HG03432 (cell line): ENCODE measurements around the gene PRSS27.
"Not testable (repeated sequence)": the region's sequence is repeated elsewhere in the genome, so short reads cannot be mapped to it uniquely, and the experiment has no call there.

Experiments
- ATAC-seq: cut with Tn5 transposase; IDR thresholded peaks from one replicate; pipeline ENCODE4 v1.9.1; 2021; ENCODE audit warnings: mild to moderate bottlenecking, moderate library complexity; ENCODE audit not compliant: unreplicated experiment

Gene PRSS27

GRCh38 chr16:2728034-2728433, 8.0 kb upstream of the PRSS27 start:
- no peak for ATAC-seq

DNA sequence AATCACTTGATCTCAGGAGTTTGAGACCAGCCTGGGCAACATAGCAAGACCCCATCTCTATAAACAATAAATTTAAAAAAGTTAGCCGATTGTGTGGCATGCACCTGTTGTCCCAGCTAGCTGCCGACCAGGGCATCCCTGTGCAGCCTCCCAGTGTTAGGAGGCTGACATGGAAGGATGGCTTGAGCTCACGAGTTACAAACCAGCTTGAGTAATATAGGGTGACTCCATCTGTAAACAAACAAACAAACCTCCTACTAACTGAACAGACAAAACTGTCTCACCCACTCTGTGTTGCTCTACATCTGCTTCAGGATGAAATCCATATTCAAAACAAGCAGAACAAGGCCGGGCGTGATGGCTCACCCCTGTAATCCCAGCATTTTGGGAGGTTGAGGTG, 6.9 kb upstream of the PRSS27 start:
- no peak for ATAC-seq

DNA sequence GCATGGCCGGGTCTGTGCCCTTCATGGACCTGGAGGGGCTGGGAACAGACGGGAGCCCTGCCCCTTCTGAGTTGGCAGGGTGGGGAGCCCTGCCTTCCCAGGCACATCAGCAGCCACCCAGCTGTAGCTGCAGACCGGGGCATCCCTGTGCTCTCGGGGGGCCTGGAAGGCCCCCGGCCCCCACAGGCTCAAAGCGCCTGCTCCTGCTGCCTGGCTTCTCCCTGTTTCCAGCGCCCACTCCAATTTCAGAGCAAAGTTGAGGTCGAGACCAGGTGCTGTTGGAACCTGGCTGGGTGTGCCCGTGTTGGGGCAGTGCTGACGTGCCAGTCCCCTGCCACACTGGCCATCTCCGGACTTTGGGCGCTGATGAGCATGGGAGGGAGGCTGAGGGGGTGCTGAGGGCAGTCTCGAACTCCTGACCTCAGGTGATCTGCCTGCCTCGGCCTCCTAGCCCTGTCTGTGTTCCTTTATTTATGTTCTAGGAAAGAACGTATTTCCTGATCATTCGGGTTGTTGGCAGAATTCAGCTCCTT, 4.9 kb upstream of the PRSS27 start:
- ATAC-seq: no peak

DNA sequence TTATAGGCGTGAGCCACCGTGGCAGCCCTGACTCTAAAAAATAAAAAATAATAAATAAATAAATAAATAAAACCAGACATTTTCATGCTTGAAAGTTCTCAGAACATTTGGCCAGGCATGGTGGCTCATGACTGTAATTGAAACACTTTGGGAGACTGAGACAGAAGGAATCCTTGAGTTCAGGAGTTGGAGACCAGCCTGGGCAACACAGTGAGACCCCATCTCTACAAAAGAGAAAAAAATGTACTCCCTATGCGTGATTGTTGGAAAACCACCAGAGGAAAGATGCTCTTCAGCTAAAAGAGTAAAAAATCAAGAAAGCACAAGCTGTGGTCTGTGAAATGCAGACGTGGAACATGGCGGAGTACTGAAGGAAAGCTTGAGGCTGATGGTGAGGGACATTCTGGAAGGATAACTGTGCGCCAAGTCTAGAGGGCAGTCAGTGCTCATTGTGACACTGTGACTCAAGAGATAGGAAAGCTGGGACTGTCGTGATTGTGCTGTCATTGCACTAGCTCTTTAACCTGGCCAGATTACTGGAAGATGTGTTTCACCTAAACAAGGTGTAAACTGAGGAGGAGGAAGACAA, 4.2 kb upstream of the PRSS27 start:
- no peak for ATAC-seq

DNA sequence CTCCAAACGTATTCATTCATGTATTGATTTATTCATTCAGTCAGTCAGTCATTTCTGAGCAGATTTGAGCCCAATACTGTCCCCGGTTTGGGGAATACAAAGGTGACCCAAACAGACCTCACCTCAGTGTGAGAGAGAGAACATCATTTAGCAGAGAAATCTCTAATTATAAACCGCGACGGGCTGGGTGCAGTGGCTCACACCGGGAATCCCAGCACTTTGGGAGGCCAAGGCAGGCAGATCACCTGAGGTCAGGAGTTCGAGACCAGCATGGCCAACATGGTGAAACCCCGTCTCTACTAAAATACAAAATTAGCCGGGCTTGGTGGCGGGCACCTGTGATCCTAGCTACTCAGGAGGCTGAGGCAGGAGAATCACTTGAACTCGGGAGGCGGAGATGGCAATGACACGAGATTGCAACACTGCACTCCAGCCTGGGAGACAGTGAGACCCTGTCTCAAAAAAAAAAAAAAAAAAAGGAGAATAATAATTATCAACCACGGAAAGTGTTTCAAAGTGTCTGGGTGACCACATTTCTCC, 1.7 kb upstream of the PRSS27 start:
- ATAC-seq: not testable (repeated sequence)

GRCh38 chr16:2720719-2721633, 952 bp upstream of the PRSS27 start:
- peak; percentile 86 for ATAC-seq

- no peak for ATAC-seq
Measured at GRCh38 chr16:2719328-2720063, 528 bp downstream of the PRSS27 start.

DNA sequence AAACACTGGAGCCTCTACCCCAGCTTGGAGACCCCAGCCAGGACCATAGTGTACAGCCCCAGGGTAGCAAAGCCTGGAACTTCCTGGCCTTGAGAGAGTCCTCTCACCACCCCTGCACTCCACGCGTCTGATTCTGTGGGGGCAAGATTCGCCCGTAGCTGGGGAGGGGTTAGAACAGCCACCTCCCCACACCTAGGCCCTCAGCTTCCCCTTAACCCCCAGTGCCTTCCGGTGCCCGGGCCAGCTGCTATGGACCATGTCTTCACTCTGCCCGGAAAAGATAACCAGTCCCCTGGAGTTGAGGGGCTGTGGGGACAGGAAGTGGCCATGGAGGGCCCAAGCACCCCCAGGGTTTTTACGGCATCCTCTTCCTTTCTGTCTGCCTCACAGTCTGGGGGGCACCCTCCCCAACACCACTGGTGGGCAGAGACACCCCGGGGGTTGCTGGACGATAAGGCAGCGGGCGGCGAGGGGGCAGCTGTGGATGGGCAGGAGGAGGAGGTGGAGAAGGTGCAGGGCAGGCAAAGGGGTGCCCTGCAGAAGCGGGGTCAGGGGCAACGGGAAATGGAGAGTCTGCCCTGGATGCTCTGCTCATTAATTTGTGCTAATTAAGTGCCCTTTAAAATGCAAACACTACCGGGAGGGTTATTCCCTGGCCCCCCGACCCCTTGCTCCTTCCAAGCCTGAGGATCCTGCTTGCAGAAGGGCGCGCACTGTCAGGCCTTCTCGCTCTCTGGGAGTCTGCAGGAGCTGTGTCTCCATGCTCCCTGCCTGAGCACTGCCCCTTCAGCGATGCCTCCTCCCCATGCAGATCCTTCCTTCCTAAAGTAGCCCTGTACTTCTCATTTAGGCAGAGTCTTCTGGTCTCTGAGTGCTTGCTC, 2.4 kb downstream of the PRSS27 start:
- no peak for ATAC-seq

GRCh38 chr16:2716948-2717347, 3.1 kb downstream of the PRSS27 start:
- ATAC-seq: no peak

- ATAC-seq: no peak
Measured at GRCh38 chr16:2715966-2716885, 3.8 kb downstream of the PRSS27 start.

- ATAC-seq: no peak
Measured at GRCh38 chr16:2715519-2715918, 4.5 kb downstream of the PRSS27 start.

DNA sequence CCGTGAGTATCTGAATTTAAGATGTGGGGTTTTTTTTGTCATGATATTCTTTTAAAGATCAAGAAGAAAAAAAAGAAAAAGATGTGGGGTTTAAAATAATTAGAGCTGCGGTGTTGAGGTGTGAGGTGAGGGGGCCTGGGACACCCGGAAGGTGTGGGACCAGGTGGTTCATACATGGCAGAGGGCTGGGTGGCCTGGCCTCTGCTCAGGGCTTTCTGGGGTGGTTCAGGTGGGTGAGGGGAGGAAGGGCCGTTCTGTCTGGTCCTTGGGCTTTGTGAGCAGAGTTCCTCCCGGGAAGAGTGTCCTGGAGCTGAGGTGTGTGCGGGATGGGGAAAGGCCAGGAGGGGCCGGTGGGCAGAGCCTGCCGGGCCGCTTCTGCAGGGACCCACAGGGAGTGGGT, 5.0 kb downstream of the PRSS27 start:
- no peak for ATAC-seq

DNA sequence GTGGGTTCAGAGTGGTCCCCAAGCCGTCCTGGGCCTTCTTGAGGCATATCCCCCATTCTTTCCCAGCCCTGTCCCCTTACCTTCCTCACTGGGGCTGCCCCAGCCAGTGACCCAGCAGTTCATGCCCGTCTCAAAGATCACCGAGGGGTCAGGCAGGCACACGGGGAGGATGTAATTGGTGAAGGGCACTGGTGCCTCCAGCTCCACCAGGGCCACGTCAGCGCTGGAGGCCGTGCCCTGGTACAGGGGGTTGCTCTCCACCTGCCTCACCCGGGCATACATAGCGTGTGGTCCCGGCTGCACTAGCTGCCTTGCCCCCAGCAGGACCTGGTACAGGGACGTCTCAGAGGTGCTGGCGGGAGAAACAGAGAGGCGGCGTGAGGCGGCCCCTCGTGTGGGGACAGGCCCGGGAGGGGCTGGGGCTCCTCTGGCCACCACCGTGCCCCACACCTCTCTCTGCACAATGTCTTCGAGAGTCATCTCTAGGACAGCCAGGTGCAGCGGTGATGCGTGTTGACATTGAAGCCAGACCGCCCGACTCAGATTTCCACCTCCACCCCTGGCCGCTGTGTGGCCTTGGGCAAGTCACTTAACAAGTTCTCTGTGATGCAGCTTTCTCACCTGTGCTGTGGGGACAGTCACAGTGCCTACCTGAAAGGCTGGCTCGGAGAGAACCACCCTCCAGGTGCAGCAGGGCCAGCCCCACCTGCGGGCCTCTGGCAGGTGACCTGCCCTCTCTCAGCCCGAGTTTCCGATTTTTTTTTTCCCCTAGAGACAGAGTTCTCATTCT, 5.8 kb downstream of the PRSS27 start:
- ATAC-seq: no peak

DNA sequence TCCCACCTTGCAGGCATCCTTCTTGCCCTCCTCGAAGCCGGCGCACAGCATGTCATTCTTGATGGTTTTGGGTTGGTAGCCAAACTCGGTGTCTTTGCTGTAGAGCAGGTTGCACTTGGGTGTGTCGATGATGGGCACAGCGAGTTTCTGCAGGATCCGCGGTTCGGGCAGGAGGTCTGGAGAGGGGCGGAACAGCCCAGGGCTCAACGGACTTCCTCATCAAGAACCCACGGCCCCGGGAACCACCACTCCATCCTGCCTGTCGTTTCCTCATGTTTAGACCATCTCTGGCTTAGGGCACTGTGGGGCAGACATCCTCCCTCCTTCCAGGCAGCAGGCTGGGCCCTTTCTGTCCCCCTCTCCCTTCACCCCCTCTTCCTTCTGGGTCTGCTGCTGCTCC, 6.5 kb downstream of the PRSS27 start:
- no peak for ATAC-seq

DNA sequence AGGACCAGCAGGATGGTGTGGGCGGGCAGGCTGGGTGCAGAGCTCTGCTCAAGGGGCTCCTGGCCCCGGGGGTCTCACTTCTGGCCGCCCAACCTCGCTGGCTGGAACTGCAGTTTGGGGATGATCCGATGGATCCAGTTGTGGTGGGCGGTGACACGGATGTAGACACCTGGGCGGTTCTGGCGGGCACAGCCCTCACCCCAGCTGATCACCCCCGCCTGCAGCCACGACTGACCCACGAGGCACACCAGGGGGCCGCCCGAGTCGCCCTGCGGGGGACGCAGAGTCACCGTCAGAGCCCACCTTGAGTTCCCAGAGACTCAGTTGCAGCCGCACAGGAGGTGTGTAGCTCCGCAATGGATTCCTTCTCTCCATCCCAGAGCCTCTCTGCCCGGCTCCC, 7.5 kb downstream of the PRSS27 start:
- ATAC-seq: no peak

DNA sequence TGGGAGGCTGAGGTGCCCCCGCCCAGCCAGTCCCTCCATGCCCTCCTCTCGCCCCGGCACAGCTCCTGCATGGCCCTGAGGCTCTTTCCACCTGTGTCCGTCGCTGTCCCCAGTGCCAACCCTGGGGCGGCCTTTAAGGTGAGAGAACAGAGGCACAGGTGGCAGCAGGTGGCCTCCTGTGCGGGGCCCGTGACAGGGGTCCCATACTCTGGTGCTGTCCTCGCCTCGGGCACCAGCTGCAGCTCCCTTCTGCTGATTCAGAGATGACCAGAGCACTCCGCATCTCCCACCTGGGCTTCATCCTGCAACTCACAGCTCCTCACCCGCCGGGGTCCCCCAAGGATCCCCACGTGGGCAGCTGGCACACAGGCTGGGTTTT, 8.0 kb downstream of the PRSS27 start:
- ATAC-seq: no peak

- no peak for ATAC-seq
Measured at GRCh38 chr16:2711370-2712062, 8.5 kb downstream of the PRSS27 start.

DNA sequence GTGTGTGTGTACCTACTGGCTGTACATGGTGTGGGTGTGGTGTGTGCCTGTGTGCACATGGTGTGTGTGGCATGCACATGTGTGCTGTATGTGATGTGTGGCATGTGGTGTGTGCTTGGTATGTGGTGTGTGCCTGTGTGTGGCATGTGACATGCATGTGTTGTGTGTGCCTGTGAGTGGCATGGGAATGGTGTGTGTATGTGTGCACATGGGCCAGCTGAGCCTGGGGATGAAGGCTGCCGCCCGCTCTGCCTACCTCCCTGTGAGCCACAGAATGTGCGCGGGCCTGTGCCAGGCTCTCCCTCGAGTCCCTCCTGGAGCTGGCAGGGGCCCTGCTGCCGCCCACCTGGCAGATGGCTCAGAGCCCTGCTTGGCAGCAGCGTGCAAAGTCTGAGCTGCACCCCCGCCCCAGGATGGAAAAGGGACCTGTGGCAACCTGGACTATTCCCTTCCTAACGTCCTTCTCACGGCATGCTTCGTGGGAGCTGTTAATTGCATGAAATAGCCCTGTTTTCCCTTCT, 9.3 kb downstream of the PRSS27 start:
- ATAC-seq: no peak
